ENCODE measurements around the gene PSMA3. TPM values are rescaled to one million over a fixed set of nuclear protein-coding genes. Genes with fewer than 3 reads are reported as not detected.

PSMA3 gene
- total and polyA plus RNA-seq, 10 of the 15 experiments (the other 5 are each of a cell fraction or from before 2014, with no cell fraction given): 142 to 936 (median 400) TPM

DNA sequence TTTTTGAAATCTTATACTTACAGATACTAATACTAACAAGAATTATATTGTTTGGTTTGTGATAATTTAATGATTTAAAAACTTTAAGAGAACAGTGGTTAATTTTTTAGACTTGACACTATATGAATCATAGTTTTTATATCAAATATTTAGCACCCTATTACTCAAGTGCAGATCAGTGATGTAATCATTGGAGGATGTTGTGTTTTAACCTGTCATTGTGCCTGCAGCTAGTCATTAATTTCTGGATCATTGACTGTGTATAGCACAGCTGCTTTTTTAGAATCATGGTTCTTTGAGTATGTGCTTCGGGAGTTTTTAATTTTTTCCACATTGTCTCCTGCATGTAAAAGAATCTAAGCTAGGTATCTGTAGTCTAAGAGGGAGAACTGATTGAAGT is 71.0 kb downstream of the PSMA3 start (continued):
- TF ChIP-seq CUX1 (IDR thresholded peaks at IDR 0.05; ENCODE audit: insufficient replicate concordance, low read depth, low read length) (no peak), TCF3 (IDR thresholded peaks at IDR 0.05; ENCODE audit: borderline replicate concordance, insufficient read depth, low read depth, low read length) (no peak), SRF (IDR thresholded peaks at IDR 0.05; ENCODE audit: low read depth in 2 of 2, low read length in 2 of 2) (no peak)

Small RNA genes lying within 50 kb of the gene (small RNA-seq; reads per million reads assigned to genes)
- gene RNU6-341P: not detected

Other genes with a start within 250 kb of the PSMA3 start
- not detected in 2 replicates for gene ARMH4, start 92.6 kb upstream of the PSMA3 start, total RNA-seq (2014; rRNA removed)
- 0.41 TPM in 1 of 2 replicates, not detected in the other for gene ARMH4, start 92.6 kb upstream of the PSMA3 start, total RNA-seq (2014; rRNA removed; fragmentation: Illumina TruSeq; extraction: Trizol)
- gene ARMH4, start 92.6 kb upstream of the PSMA3 start, total RNA-seq (2021): not detected in 2 replicates
- gene ARMH4, start 92.6 kb upstream of the PSMA3 start, polyA plus RNA-seq (2011; rRNA removed): 0.04 and 0.50 TPM in 2 replicates
- gene ARMH4, start 92.6 kb upstream of the PSMA3 start, polyA plus RNA-seq (2014; fragmentation: Illumina TruSeq; extraction: Trizol): not detected in 2 replicates
- gene ARMH4, start 92.6 kb upstream of the PSMA3 start, polyA plus RNA-seq (2014; fragmentation: Nextera tagmentation; extraction: Ambion mirVana): under 1 TPM; 0.60 to 0.97 TPM
- not detected in 2 replicates for gene ARMH4, start 92.6 kb upstream of the PSMA3 start, polyA plus RNA-seq (2014; rRNA removed)
- gene ARMH4, start 92.6 kb upstream of the PSMA3 start, polyA plus RNA-seq (2016; fragmentation: Nextera tagmentation; extraction: Ambion mirVana): not detected
- gene ACTR10, start 44.7 kb upstream of the PSMA3 start, total RNA-seq (2014; rRNA removed): 31.9 and 35.8 TPM in 2 replicates
- 25.7 and 26.0 TPM in 2 replicates for gene ACTR10, start 44.7 kb upstream of the PSMA3 start, total RNA-seq (2014; rRNA removed; fragmentation: Illumina TruSeq; extraction: Trizol)
- gene ACTR10, start 44.7 kb upstream of the PSMA3 start, total RNA-seq (2021): 26.8 and 27.4 TPM in 2 replicates
- 54.5 and 85.9 TPM in 2 replicates for gene ACTR10, start 44.7 kb upstream of the PSMA3 start, polyA plus RNA-seq (2011; rRNA removed)
- 43.7 and 59.4 TPM in 2 replicates for gene ACTR10, start 44.7 kb upstream of the PSMA3 start, polyA plus RNA-seq (2014; fragmentation: Illumina TruSeq; extraction: Trizol)
- gene ACTR10, start 44.7 kb upstream of the PSMA3 start, polyA plus RNA-seq (2014; fragmentation: Nextera tagmentation; extraction: Ambion mirVana): 10 to 100 TPM; 34.0 to 50.5 TPM
- gene ACTR10, start 44.7 kb upstream of the PSMA3 start, polyA plus RNA-seq (2014; rRNA removed): 27.8 and 28.8 TPM in 2 replicates
- 10 to 100 TPM; 64.6 to 74.3 TPM for gene ACTR10, start 44.7 kb upstream of the PSMA3 start, polyA plus RNA-seq (2016; fragmentation: Nextera tagmentation; extraction: Ambion mirVana)
- gene ARID4A, start 53.7 kb downstream of the PSMA3 start, total RNA-seq (2014; rRNA removed): 6.2 and 8.9 TPM in 2 replicates
- gene ARID4A, start 53.7 kb downstream of the PSMA3 start, total RNA-seq (2014; rRNA removed; fragmentation: Illumina TruSeq; extraction: Trizol): 13.7 and 13.9 TPM in 2 replicates
- 14.1 and 14.4 TPM in 2 replicates for gene ARID4A, start 53.7 kb downstream of the PSMA3 start, total RNA-seq (2021)
- gene ARID4A, start 53.7 kb downstream of the PSMA3 start, polyA plus RNA-seq (2011; rRNA removed): 12.5 and 27.7 TPM in 2 replicates
- 12.5 and 18.2 TPM in 2 replicates for gene ARID4A, start 53.7 kb downstream of the PSMA3 start, polyA plus RNA-seq (2014; fragmentation: Illumina TruSeq; extraction: Trizol)
- 1 to 10 TPM; 5.2 to 5.8 TPM for gene ARID4A, start 53.7 kb downstream of the PSMA3 start, polyA plus RNA-seq (2014; fragmentation: Nextera tagmentation; extraction: Ambion mirVana)
- gene ARID4A, start 53.7 kb downstream of the PSMA3 start, polyA plus RNA-seq (2014; rRNA removed): 6.0 and 7.6 TPM in 2 replicates
- gene ARID4A, start 53.7 kb downstream of the PSMA3 start, polyA plus RNA-seq (2016; fragmentation: Nextera tagmentation; extraction: Ambion mirVana): 10 to 100 TPM; 18.4 to 18.9 TPM
- gene TOMM20L, start 151.1 kb downstream of the PSMA3 start, total RNA-seq (2014; rRNA removed): 0.28 TPM in 1 of 2 replicates, not detected in the other
- 0.41 TPM in 1 of 2 replicates, not detected in the other for gene TOMM20L, start 151.1 kb downstream of the PSMA3 start, total RNA-seq (2014; rRNA removed; fragmentation: Illumina TruSeq; extraction: Trizol)
- not detected in 2 replicates for gene TOMM20L, start 151.1 kb downstream of the PSMA3 start, total RNA-seq (2021)
- gene TOMM20L, start 151.1 kb downstream of the PSMA3 start, polyA plus RNA-seq (2011; rRNA removed): not detected in 2 replicates
- 0.59 TPM in 1 of 2 replicates, not detected in the other for gene TOMM20L, start 151.1 kb downstream of the PSMA3 start, polyA plus RNA-seq (2014; fragmentation: Illumina TruSeq; extraction: Trizol)
- not detected for gene TOMM20L, start 151.1 kb downstream of the PSMA3 start, polyA plus RNA-seq (2014; fragmentation: Nextera tagmentation; extraction: Ambion mirVana)
- not detected in 2 replicates for gene TOMM20L, start 151.1 kb downstream of the PSMA3 start, polyA plus RNA-seq (2014; rRNA removed)
- not detected for gene TOMM20L, start 151.1 kb downstream of the PSMA3 start, polyA plus RNA-seq (2016; fragmentation: Nextera tagmentation; extraction: Ambion mirVana)
- gene TIMM9, start 182.7 kb downstream of the PSMA3 start, total RNA-seq (2014; rRNA removed): 33.7 and 36.6 TPM in 2 replicates
- 50.9 and 56.8 TPM in 2 replicates for gene TIMM9, start 182.7 kb downstream of the PSMA3 start, total RNA-seq (2014; rRNA removed; fragmentation: Illumina TruSeq; extraction: Trizol)
- gene TIMM9, start 182.7 kb downstream of the PSMA3 start, total RNA-seq (2021): 43.0 and 51.6 TPM in 2 replicates
- 39.1 and 55.1 TPM in 2 replicates for gene TIMM9, start 182.7 kb downstream of the PSMA3 start, polyA plus RNA-seq (2011; rRNA removed)
- 67.4 and 72.6 TPM in 2 replicates for gene TIMM9, start 182.7 kb downstream of the PSMA3 start, polyA plus RNA-seq (2014; fragmentation: Illumina TruSeq; extraction: Trizol)
- 10 to 100 TPM; 81.3 to 88.3 TPM for gene TIMM9, start 182.7 kb downstream of the PSMA3 start, polyA plus RNA-seq (2014; fragmentation: Nextera tagmentation; extraction: Ambion mirVana)
- 41.7 and 56.7 TPM in 2 replicates for gene TIMM9, start 182.7 kb downstream of the PSMA3 start, polyA plus RNA-seq (2014; rRNA removed)
- gene TIMM9, start 182.7 kb downstream of the PSMA3 start, polyA plus RNA-seq (2016; fragmentation: Nextera tagmentation; extraction: Ambion mirVana): 100 to 1,000 TPM; 113 to 116 TPM
- 16.3 and 18.1 TPM in 2 replicates for gene KIAA0586, start 182.9 kb downstream of the PSMA3 start, total RNA-seq (2014; rRNA removed)
- 26.9 and 27.2 TPM in 2 replicates for gene KIAA0586, start 182.9 kb downstream of the PSMA3 start, total RNA-seq (2014; rRNA removed; fragmentation: Illumina TruSeq; extraction: Trizol)
- 18.1 and 21.9 TPM in 2 replicates for gene KIAA0586, start 182.9 kb downstream of the PSMA3 start, total RNA-seq (2021)
- gene KIAA0586, start 182.9 kb downstream of the PSMA3 start, polyA plus RNA-seq (2011; rRNA removed): 21.8 and 33.5 TPM in 2 replicates
- 21.5 and 22.1 TPM in 2 replicates for gene KIAA0586, start 182.9 kb downstream of the PSMA3 start, polyA plus RNA-seq (2014; fragmentation: Illumina TruSeq; extraction: Trizol)
- gene KIAA0586, start 182.9 kb downstream of the PSMA3 start, polyA plus RNA-seq (2014; fragmentation: Nextera tagmentation; extraction: Ambion mirVana): 10 to 100 TPM in 1 of 2 experiments, 1 to 10 TPM in 1; 7.1 to 10.0 TPM
- 8.0 and 12.9 TPM in 2 replicates for gene KIAA0586, start 182.9 kb downstream of the PSMA3 start, polyA plus RNA-seq (2014; rRNA removed)
- 10 to 100 TPM; 20.2 to 27.6 TPM for gene KIAA0586, start 182.9 kb downstream of the PSMA3 start, polyA plus RNA-seq (2016; fragmentation: Nextera tagmentation; extraction: Ambion mirVana)